Right renal cortex interstitium (tissue), 3 donors: ENCODE measurements around the gene FLAD1. TPM values are rescaled to one million over a fixed set of nuclear protein-coding genes. Genes with fewer than 3 reads are reported as not detected.

Source experiments
- DNase-seq, 3 donors: peaks; one replicate each; pipeline ENCODE4 v3.0.0-alpha.2; 2013; ENCODE audit warnings: low read depth in 3 of 3, low spot score in 2 of 3
- polyA plus RNA-seq, 3 donors: library from polyadenylated mRNA; unstranded; fragments of 120-200 nt; gene quantifications; one replicate each; pipeline ENCODE4 v1.2.1, GENCODE V29; 2013; ENCODE audit not compliant: insufficient read length in 3 of 3

FLAD1 gene
- polyA plus RNA-seq, 3 donors: 28.1 to 30.7 (median 29.0) TPM

GRCh38 chr1:155014709-155015508 lies 31.8 kb downstream of the FLAD1 start:
- DNase-seq: no peak

GRCh38 chr1:155015527-155016230 lies 32.5 kb downstream of the FLAD1 start:
- DNase-seq: no peak

GRCh38 chr1:155016231-155016831 lies 33.2 kb downstream of the FLAD1 start:
- DNase-seq: no peak

DNA sequence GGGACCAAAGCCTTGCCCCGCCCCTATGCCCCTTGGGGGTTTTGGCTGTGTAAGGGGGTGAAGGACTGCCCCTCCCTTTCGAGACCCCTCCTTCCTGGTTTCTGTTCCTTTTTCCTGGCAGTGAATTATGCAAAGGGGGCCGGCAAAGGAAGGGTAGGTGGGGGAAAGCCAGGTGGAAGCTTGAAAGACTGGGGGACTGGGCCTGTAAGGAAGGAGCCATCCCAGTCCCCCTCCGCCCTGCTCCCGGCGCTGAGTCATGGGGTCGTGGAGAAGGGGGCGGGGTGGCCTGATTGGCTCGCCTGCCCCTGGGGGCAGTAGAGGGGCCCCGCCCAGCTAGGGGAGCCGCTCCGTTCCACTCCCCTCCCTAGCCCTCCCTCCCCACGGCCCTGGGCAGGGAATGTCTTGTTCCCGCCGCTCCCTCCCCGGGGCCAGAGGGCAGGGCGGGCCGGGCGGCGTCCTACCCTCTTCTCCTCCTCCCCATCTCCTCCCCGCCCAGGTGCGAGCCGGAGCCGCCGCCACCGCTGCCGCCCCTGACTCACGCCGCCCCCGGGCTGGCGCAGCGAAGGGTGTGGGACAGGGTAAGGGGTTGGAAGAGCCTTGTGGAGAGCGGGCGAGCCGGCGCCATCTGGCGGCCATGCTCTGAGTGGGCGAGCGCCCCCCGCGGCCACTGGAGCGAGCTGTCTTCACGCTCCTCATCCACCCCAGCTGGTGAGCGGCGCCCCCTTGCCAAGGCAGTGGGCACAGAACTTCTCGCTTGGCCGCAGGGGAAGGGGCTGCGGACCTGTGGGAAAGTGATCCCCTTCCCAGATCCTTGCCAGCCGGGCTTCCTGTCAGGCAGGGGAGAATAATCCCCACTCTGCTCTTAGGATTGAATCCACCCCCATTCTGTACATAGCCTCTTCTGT lies 34.1 kb downstream of the FLAD1 start:
- no peak for DNase-seq

DNA sequence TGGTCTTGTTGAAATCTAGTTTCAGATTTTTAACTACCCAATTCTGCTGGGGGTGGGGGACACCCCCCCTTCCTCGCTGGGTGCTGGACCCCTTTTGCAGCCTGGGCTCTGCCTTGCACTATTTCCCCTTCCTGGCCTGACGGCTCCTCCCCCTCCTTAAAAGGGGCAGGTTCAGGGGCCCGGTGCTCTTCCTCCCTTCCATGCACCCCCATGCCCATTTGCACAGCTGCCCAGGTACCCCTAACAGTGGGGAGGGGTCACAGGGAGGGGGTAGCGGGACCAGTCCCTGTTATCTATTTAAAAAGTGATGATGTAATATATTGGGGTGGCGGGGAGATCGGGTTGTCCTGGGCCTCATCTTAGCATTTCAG lies 34.8 kb downstream of the FLAD1 start:
- no peak for DNase-seq

- DNase-seq: no peak
Observed at GRCh38 chr1:155018617-155019348, 35.6 kb downstream of the FLAD1 start.

DNA sequence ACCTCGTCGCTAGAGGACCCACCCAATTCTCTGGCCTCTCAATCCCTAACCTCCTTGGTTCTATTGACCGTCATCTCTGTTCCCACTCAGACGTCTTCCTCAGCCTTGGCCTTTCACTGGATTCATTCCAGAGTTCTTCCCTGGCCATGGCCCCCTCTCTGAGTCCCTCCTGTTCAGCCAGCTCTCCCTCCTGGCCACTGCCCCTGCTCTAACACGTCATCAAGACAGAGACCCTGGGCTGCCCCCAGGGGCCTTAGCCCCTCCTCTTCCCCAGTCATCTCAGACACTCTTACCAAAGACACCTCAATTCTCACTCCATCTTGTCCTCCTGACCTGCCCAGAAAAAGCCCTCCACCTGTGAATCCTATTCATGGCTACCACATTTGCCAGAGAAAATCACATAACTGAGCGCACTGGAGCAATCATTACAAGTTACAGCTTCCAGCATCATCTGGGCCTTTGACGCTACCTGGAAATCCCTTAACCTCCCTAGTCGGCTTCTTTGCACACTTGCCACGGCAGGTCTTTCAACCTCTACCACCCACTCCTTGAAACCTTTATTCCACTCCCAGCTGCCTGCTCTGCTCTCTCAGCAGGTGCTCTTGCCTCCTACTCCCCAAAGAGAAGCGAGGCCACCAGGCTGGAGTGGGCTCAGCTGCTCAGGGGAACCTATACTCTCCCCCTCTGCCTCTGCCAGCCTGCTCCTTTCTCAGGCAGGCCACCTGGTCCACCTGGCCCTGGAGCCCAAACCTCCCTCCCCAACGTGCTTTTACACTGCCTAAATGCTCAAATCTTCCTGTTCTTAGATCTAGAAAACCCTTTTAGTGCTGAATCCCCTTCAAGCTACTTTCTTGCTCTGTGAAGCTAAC lies 36.5 kb downstream of the FLAD1 start:
- no peak for DNase-seq

- no peak for DNase-seq
Observed at GRCh38 chr1:155022136-155022926, 39.2 kb downstream of the FLAD1 start.

DNA sequence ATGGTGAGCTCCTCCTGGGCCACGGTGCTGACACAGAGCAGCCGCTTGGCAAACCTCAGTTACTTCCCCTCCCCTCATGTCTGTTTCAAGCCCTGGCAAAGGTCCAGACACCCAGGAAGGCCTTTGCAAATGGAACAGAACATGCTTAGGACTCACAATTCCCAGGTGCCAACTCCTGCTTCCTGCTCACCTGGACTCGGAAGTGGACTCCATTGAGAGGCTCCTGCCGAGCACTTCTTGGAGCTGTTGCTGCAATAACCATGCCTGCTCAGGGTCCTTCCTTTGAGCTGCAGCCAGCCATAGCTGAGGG lies 39.7 kb downstream of the FLAD1 start:
- no peak for DNase-seq

GRCh38 chr1:155023627-155024026 lies 40.5 kb downstream of the FLAD1 start:
- DNase-seq: no peak

- no peak for DNase-seq
Observed at GRCh38 chr1:155024315-155024714, 41.2 kb downstream of the FLAD1 start.

DNA sequence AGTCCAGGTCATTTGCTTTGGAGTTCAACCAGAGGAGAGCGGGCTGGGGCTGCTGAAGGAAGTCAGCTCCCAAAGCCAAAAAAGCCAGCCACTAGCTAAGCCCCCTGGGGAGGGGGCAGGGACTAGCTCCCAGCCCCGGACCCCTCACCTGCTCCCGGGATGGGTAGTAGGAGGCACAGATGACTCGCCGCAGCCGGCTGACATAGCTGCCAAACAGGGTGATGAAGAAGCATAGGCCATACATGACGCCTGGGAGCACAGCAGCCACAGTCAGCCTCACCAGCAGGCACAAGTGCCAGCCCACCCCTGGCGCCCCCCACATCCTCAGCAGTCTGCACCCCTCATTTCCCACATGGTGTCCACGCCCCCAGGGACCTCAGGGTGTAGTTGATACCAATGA lies 43.0 kb downstream of the FLAD1 start:
- DNase-seq: no peak

DNA sequence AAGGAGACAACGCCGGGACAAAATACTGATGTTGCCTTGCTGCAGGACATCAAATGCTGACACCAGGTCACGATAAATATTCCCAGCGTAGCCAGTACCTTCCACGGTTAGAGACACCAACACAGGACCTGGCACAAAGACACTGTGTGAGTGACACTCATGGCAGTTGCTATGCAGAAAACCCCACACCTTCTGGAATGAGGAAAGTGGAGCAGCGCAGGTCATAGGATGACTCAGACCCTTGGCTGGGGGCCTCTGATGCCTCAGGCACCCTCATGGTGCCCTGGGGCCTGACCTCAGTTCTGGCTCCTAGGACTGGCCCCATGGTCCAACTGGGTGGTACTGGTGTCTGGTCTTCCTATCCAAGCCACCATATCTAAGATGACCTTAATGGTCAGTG lies 43.4 kb downstream of the FLAD1 start:
- DNase-seq: no peak

GRCh38 chr1:155029513-155030242 lies 46.5 kb downstream of the FLAD1 start:
- DNase-seq: no peak

DNA sequence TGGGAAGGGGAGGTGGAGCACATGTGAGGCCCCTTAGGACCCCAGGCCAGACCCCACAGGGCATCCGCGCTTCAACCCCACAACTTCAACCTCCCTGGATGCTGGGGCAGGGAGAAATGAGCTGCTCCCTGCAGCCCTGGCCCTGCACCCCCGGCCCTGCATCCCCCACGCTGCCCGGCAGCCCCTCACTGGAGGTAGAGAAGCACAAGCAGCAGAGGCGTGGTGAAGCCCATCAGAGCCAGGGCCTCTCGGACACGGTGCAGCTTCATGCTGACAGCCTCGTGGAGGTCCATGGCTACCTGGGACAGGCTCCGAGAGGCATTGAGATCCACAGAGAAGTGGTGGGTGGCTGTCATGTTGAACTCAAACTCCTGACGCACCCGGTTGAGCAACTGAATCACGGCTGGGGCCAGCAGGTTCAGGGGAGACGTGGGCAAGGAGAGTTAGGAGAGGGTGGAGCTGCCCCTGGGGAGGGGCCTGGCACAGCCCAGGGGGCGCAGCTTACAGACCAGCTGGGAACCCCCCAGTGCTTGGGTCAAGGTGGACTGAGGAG lies 47.2 kb downstream of the FLAD1 start:
- DNase-seq: no peak

- no peak for DNase-seq
Observed at GRCh38 chr1:155030899-155031298, 47.8 kb downstream of the FLAD1 start.

DNA sequence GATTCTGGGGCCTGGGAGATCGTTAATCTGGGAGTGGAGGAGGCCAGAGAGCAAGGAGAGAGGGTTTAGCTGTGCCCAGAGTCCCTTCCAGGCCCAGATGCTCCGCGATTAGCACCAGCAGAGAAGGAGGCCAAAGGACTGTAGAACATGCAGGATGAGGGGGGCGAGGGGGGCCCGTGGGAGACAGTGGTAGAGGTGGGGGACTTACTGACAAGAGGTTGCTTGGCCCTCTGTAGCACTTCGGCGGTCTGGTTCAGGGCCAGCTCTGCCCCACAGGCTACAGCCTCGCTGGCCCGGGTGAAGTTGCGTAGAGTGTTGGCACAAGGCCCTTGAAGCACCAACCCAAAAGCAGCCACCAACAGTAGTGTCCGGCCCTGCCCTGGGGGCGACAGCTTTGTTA lies 49.7 kb downstream of the FLAD1 start:
- DNase-seq: no peak

- no peak for DNase-seq
Observed at GRCh38 chr1:155033524-155033923, 50.4 kb downstream of the FLAD1 start, which contains the start of the genes DCST1 and DCST2. Gene DCST1, plus strand, starts transcription at chr1:155033824. Its CDS starts 213 bp downstream, at chr1:155034037. Gene DCST2, minus strand, starts transcription at chr1:155033781. Its CDS starts 80 bp downstream, at chr1:155033701.
